Fibroblast of the aortic adventitia (primary cell): ENCODE measurements around the gene FOXC1. TPM values are rescaled to one million over a fixed set of nuclear protein-coding genes. Genes with fewer than 3 reads are reported as not detected.

Experiments used
- DNase-seq: peaks from one replicate; pipeline ENCODE4 v3.0.0-alpha.2; 2010; ENCODE audit warnings: low read depth
- H3K4me3 ChIP-seq: 2 replicates; pipeline ENCODE4 v1.5.1; 2011; ENCODE audit warnings: low read depth, mild to moderate bottlenecking, control low read depth, low read length, moderate library complexity
- CTCF ChIP-seq: IDR thresholded peaks from 2 replicates; pipeline ENCODE4 v1.5.1; 2011; ENCODE audit warnings: mild to moderate bottlenecking, low read length, control low read depth, inconsistent platforms; ENCODE audit not compliant: insufficient read depth
- total RNA-seq: library from RNA; depleted of rRNA; stranded (reverse); fragments of >200 nt; gene quantifications from 2 replicates; pipeline ENCODE4 v1.2.3, GENCODE V29; 2012; ENCODE audit warnings: low replicate concordance

FOXC1 gene
- total RNA-seq, 1 donor: 15.7 TPM

GRCh38 chr6:1630212-1630770 lies 20.6 kb downstream of the FOXC1 start:
- H3K4me3 ChIP-seq: no peak overlapping the region
- TF ChIP-seq CTCF: no peak
- DNase-seq: no peak

GRCh38 chr6:1630771-1631217 lies 21.1 kb downstream of the FOXC1 start:
- H3K4me3 ChIP-seq: no peak overlapping the region
- peak; percentile 73 for DNase-seq
- no peak for TF ChIP-seq CTCF

GRCh38 chr6:1631251-1631650 lies 21.5 kb downstream of the FOXC1 start:
- no peak for TF ChIP-seq CTCF
- no peak for DNase-seq
- no peak overlapping the region for H3K4me3 ChIP-seq

GRCh38 chr6:1633366-1634021 lies 23.8 kb downstream of the FOXC1 start:
- TF ChIP-seq CTCF: no peak
- DNase-seq: no peak
- no peak overlapping the region for H3K4me3 ChIP-seq

DNA sequence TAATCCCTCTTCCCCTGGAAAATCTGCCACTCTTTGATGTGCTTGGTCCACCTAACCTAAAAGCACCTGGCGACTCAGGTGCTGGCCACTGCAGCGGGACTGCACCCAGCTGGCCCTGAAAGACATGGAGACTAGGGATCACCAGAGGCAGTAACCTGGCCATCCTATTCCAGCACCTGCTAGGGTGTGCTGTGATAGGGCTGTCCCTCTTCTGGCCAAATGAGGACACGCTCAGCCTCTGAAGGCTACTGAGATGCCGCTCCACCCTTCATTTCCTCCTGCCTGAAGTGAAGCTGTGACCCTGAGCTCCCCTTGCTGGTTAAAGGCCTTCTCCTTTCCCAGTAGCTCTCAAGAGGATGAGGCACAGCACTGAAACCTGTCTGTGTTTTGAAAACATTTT lies 24.4 kb downstream of the FOXC1 start:
- H3K4me3 ChIP-seq: no peak overlapping the region
- no peak for DNase-seq
- no peak for TF ChIP-seq CTCF

DNA sequence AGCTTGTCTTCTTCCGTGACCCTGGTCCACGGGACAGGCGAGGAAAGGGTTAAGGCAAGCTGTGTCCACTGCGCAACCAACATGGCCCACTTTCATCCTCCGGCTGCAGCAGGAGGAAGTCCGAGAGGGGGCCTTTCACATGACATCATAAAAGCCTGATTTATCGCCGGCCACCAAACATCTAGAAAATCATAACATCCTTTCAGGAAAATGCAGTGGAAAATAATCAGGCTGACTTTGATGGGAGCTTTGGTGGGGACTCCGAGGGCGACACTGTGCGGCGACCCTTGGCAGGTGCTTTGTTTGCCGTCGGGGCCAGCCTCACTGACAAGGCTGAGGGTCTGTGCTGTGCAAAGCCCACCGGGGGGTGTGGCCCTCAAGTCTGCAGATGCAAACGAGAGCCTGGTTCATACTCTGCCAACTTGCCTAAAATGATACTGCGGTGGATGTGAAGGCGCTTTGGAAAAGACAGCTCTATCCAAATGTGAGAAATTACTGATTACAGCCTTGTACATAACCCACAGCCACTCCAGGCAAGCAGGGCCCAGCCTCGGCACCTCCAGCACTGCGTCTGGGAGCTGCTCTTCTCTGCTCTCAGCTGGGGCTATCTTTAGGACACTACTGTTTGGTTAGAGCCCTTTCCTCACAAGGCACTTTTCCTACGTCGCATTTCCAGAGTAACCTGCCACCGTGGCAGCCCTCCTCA lies 25.7 kb downstream of the FOXC1 start:
- no peak for DNase-seq
- TF ChIP-seq CTCF: no peak
- H3K4me3 ChIP-seq: no peak overlapping the region
